Vagina (tissue), 2 donors: ENCODE data around the gene ABI1. TPM values are rescaled to one million over a fixed set of nuclear protein-coding genes. Genes with fewer than 3 reads are reported as not detected.

ENCODE experiments used
- DNase-seq, 2 donors: peaks; one replicate each; pipeline ENCODE4 v3.0.0-alpha.2; 2017; ENCODE audit errors: extremely low spot score in 2 of 2
- H3K27ac ChIP-seq: fragments of 200-600 bp; sonication (generic); one replicate; pipeline ENCODE4 v1.5.1; 2019
- H3K27me3 ChIP-seq: fragments of 200-600 bp; sonication (generic); one replicate; pipeline ENCODE4 v1.5.1; 2019
- H3K36me3 ChIP-seq, 2 donors: fragments of 200-600 bp; sonication (generic); one replicate each; pipeline ENCODE4 v1.5.1; 2017 to 2019
- H3K4me1 ChIP-seq: fragments of 200-600 bp; sonication (generic); one replicate; pipeline ENCODE4 v1.5.1; 2019
- H3K4me3 ChIP-seq, 2 donors: fragments of 200-600 bp; sonication (generic); 1 replicate in 1 of 2; 2 replicates in 1 of 2; pipeline ENCODE4 v1.5.1; 2016 to 2019
- H3K9me3 ChIP-seq: fragments of 200-600 bp; sonication (generic); one replicate; pipeline ENCODE4 v1.5.1; 2019
- CTCF ChIP-seq, 3 experiments: fragments of 450-650 bp in 2 of 3; fragments of 200-600 bp in 1 of 3; sonication (generic) in 1 of 3; IDR thresholded peaks; one replicate each; pipeline ENCODE4 v1.5.1; 2017 to 2019; ENCODE audit warnings: antibody characterized with exemption in 3 of 3, mild to moderate bottlenecking in 2 of 3, moderate library complexity in 2 of 3
- POLR2A ChIP-seq, 2 donors: fragments of 450-650 bp; IDR thresholded peaks; one replicate each; pipeline ENCODE4 v1.6.1; 2017; ENCODE audit warnings: antibody characterized with exemption in 2 of 2, mild to moderate bottlenecking in 2 of 2, moderate library complexity in 2 of 2
- POLR2AphosphoS5 ChIP-seq, 2 donors: sonication (generic); formaldehyde crosslinking; IDR thresholded peaks; one replicate each; pipeline ENCODE4 v1.9.0; 2017; ENCODE audit warnings: antibody characterized with exemption in 2 of 2, mild to moderate bottlenecking in 2 of 2, low read depth in 1 of 2; ENCODE audit not compliant: insufficient read depth in 1 of 2
- intact Hi-C: fragments of 100-400 bp; cut with DNase I; formaldehyde crosslinking; loops from one replicate; pipeline ENCODE4 v1.15.1; 2023
- total RNA-seq: library from RNA; depleted of rRNA; stranded (reverse); fragments of >200 nt; gene quantifications from one replicate; pipeline ENCODE4 v1.2.3, GENCODE V29; 2016

The ABI1 gene
- total RNA-seq, 1 donor from 2014 or later = 26.0 TPM

- Histone ChIP-seq H3K4me3 (no peak overlapping the region), H3K27ac (no peak overlapping the region), H3K36me3 (peaks cover 0 to 10% of the 10 kb centered on the region in 2 donors), H3K27me3 (no peaks in the 10 kb centered on the region), H3K4me1 (no peaks in the 10 kb centered on the region), H3K9me3 (no peaks in the 10 kb centered on the region)
- intact Hi-C loops = loop anchor here (5.0 kb wide), 1 partner anchor 158 kb away; no protein-coding TSS in a partner anchor
- no peak for TF ChIP-seq POLR2A (IDR thresholded peaks at IDR 0.05)
- no peak for TF ChIP-seq CTCF (IDR thresholded peaks at IDR 0.05)
- no peak for TF ChIP-seq POLR2AphosphoS5 (IDR thresholded peaks at IDR 0.05; ENCODE audit: insufficient read depth in 1 of 2, low read depth in 1 of 2)
- no peak for DNase-seq
These were observed 131.8 kb downstream of the ABI1 start for GRCh38 chr10:26728957-26729356.

- TF ChIP-seq POLR2A (IDR thresholded peaks at IDR 0.05) (no peak), POLR2AphosphoS5 (IDR thresholded peaks at IDR 0.05; ENCODE audit: insufficient read depth in 1 of 2, low read depth in 1 of 2) (no peak), CTCF (IDR thresholded peaks at IDR 0.05) (no peak)
- no peaks in the 10 kb centered on the region for H3K4me1 ChIP-seq
- no peak for DNase-seq
- intact Hi-C loops = loop anchor here (5.0 kb wide), 1 partner anchor 160 kb away; no protein-coding TSS in a partner anchor
- no peaks in the 10 kb centered on the region for H3K27me3 ChIP-seq
- H3K4me3 ChIP-seq = no peak overlapping the region
- H3K36me3 ChIP-seq = peaks cover 0 to 10% of the 10 kb centered on the region in 2 donors
- H3K27ac ChIP-seq = no peak overlapping the region
- H3K9me3 ChIP-seq = no peaks in the 10 kb centered on the region
These were observed 133.8 kb downstream of the ABI1 start for GRCh38 chr10:26727005-26727404.

- intact Hi-C loops = loop anchor here (5.0 kb wide), 1 partner anchor 161 kb away; no protein-coding TSS in a partner anchor
- no peak overlapping the region for H3K4me3 ChIP-seq
- no peak for DNase-seq
- TF ChIP-seq POLR2AphosphoS5 (IDR thresholded peaks at IDR 0.05; ENCODE audit: insufficient read depth in 1 of 2, low read depth in 1 of 2) (no peak), POLR2A (IDR thresholded peaks at IDR 0.05) (no peak), CTCF (IDR thresholded peaks at IDR 0.05) (peak; percentile 51 to 85 (median 64))
- H3K27me3 ChIP-seq = no peaks in the 10 kb centered on the region
- H3K9me3 ChIP-seq = no peaks in the 10 kb centered on the region
- H3K27ac ChIP-seq = no peak overlapping the region
- H3K4me1 ChIP-seq = no peaks in the 10 kb centered on the region
- peaks cover 0 to 10% of the 10 kb centered on the region in 2 donors for H3K36me3 ChIP-seq
These were observed 134.7 kb downstream of the ABI1 start for GRCh38 chr10:26725837-26726727.

- no peak for DNase-seq
- Histone ChIP-seq H3K9me3 (no peaks in the 10 kb centered on the region), H3K27me3 (no peaks in the 10 kb centered on the region), H3K36me3 (peaks cover 0 to 16% of the 10 kb centered on the region in 2 donors), H3K4me1 (no peaks in the 10 kb centered on the region), H3K27ac (no peak overlapping the region), H3K4me3 (no peak overlapping the region)
- intact Hi-C loops = no loop called here
- TF ChIP-seq CTCF (IDR thresholded peaks at IDR 0.05) (no peak), POLR2AphosphoS5 (IDR thresholded peaks at IDR 0.05; ENCODE audit: insufficient read depth in 1 of 2, low read depth in 1 of 2) (no peak), POLR2A (IDR thresholded peaks at IDR 0.05) (no peak)
These were observed 137.7 kb downstream of the ABI1 start for GRCh38 chr10:26723016-26723415.

- H3K27ac ChIP-seq = no peak overlapping the region
- DNase-seq = no peak
- no peak overlapping the region for H3K4me3 ChIP-seq
- H3K36me3 ChIP-seq = peaks cover 0 to 16% of the 10 kb centered on the region in 2 donors
- H3K27me3 ChIP-seq = no peaks in the 10 kb centered on the region
- no peaks in the 10 kb centered on the region for H3K9me3 ChIP-seq
- intact Hi-C loops = no loop called here
- no peaks in the 10 kb centered on the region for H3K4me1 ChIP-seq
- TF ChIP-seq CTCF (IDR thresholded peaks at IDR 0.05) = no peak
These were observed 139.2 kb downstream of the ABI1 start for GRCh38 chr10:26721561-26721960.
